ENCODE data around the gene MARCHF3. TPM values are rescaled to one million over a fixed set of nuclear protein-coding genes. Genes with fewer than 3 reads are reported as not detected.
"Not testable (repeated sequence)": the region's sequence is repeated elsewhere in the genome, so short reads cannot be mapped to it uniquely, and the experiment has no call there.

MARCHF3 gene
- total RNA-seq, 1 experiment from 2014 or later, result 15.9 TPM

DNA sequence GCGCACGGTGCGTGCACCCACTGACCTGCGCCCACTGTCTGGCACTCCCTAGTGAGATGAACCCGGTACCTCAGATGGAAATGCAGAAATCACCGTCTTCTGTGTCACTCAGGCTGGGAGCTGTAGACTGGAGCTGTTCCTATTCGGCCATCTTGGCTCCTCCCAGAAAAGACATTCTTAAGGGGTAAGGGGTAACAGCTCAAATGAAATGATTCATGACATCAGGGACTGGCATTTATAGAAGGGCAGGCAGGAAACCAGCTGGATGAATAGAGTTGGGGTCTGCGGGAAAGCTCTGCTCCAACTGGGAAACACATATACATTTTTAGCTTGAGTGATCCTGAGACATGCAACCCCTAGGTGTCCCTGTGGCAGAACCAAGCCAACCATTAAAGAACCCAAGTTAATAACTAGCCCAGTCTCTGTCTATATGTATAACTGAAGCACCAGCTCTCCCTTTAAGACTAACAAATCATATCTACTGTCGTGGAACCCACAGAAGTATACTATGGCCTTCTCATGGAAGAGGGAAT is 134.1 kb downstream of the MARCHF3 start:
- H3K36me3 ChIP-seq (replicated peaks; ENCODE audit: control insufficient read depth, insufficient read depth, low read length), result no peaks in the 10 kb centered on the region
- no peak overlapping the region for H3K4me3 ChIP-seq (ENCODE audit: insufficient read depth, low read depth, low read length)
- H3K27me3 ChIP-seq (ENCODE audit: control insufficient read depth, insufficient read depth, low read length), result no peaks in the 10 kb centered on the region
- DNase-seq, result no peak

DNA sequence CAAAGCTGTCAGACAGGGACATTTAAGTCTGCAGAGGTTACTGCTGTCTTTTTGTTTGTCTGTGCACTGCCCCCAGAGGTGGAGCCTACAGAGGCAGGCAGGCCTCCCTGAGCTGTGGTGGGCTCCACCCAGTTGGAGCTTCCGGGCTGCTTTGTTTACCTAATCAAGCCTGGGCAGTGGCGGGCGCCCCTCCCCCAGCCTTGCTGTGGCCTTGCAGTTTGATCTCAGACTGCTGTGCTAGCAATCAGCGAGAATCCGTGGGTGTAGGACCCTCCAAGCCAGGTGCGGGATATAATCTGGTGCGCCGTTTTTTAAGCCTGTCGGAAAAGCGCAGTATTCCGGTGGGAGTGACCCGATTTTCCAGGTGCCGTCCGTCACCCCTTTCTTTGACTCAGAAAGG is 134.6 kb downstream of the MARCHF3 start:
- H3K27me3 ChIP-seq (ENCODE audit: control insufficient read depth, insufficient read depth, low read length); DNase-seq; H3K36me3 ChIP-seq (replicated peaks; ENCODE audit: control insufficient read depth, insufficient read depth, low read length); H3K4me3 ChIP-seq (ENCODE audit: insufficient read depth, low read depth, low read length): not testable (repeated sequence)

DNA sequence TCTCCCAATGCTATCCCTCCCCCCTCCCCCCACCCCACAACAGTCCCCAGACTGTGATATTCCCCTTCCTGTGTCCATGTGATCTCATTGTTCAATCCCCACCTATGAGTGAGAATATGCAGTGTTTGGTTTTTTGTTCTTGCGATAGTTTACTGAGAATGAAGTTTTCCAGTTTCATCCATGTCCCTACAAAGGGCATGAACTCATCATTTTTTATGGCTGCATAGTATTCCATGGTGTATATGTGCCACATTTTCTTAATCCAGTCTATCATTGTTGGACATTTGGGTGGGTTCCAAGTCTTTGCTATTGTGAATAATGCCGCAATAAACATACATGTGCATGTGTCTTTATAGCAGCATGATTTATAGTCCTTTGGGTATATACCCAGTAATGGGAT is 139.9 kb downstream of the MARCHF3 start:
- H3K4me3 ChIP-seq (ENCODE audit: insufficient read depth, low read depth, low read length); DNase-seq; H3K27me3 ChIP-seq (ENCODE audit: control insufficient read depth, insufficient read depth, low read length); H3K36me3 ChIP-seq (replicated peaks; ENCODE audit: control insufficient read depth, insufficient read depth, low read length): not testable (repeated sequence)

DNA sequence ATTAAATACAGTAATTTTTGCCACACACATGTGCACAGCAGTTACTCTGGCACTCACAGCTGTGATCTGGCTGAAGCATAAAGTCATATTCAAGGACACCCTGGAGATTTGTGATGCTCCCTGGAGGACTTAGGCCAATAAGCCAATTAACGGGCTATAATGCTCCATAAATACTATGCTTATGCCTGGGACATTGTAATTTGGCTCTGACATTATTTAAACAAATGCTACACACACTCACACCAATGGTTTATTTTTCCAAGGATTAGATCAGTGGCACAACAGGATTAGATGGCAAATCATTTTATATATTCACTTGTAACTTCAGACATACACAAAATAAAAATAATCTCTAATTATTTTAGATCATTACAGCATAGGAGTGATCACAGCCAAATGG is 142.2 kb downstream of the MARCHF3 start:
- no peak overlapping the region for H3K4me3 ChIP-seq (ENCODE audit: insufficient read depth, low read depth, low read length)
- no peak for DNase-seq
- no peaks in the 10 kb centered on the region for H3K36me3 ChIP-seq (replicated peaks; ENCODE audit: control insufficient read depth, insufficient read depth, low read length)
- H3K27me3 ChIP-seq (ENCODE audit: control insufficient read depth, insufficient read depth, low read length), result no peaks in the 10 kb centered on the region

DNA sequence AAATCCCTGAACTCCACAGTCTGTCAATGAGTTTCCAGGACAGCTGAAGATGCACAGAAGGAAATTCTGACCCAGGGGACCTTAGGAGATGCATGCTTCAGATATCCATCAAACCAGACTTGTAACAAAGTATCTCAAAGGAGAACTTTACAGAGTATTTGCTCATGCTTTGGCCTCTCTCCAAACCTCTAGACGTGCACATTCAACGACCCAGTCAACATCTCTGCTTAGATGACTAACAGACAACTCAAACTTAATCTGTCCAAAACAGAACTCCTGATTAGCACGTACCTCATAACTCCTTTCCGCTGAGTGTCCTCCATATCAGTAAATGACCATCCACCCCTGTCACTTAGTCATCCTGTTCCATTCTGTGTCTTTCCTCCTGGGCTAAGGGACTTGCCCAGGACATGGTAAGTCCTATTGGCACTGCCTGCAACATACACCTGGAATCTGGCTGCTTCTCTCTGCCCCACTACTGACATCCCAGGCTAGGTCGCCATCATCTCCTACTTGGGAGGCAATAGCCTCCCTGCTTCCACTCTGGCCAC is 146.0 kb downstream of the MARCHF3 start:
- H3K36me3 ChIP-seq (replicated peaks; ENCODE audit: control insufficient read depth, insufficient read depth, low read length), result no peaks in the 10 kb centered on the region
- DNase-seq, result no peak
- no peak overlapping the region for H3K4me3 ChIP-seq (ENCODE audit: insufficient read depth, low read depth, low read length)
- H3K27me3 ChIP-seq (ENCODE audit: control insufficient read depth, insufficient read depth, low read length), result no peaks in the 10 kb centered on the region

DNA sequence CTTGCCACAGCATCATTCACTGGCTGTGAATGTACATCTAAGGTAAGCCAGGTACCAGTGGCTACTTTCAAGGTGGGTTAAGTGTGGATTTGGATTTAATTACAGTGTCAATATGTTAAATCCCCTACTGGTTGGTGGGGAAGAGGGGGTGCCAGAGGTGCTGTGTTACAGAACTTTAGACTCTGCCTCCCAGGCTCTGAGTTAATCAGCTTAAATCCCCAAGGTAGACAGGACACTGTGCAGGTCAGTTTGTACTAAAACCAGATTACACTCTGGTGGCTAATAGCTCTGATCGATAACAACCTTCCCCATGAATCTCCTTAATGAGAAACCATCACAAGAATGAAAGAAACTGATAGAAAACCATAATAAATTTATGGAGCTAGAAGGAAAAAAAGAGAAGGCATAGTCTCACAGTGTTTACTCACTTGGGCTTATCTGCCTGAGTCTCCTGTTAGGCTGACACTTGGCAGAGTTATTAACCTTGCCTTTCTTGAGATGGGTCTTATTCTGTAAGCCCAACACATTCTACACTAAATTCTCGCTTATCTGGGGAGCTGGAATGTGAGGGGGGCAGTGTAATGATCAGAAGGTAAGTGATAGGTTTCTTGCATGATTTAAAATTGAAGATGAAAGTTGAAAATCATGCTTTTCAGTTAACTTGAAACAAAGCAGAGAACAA is 146.7 kb downstream of the MARCHF3 start:
- H3K36me3 ChIP-seq (replicated peaks; ENCODE audit: control insufficient read depth, insufficient read depth, low read length), result no peaks in the 10 kb centered on the region
- H3K27me3 ChIP-seq (ENCODE audit: control insufficient read depth, insufficient read depth, low read length), result no peaks in the 10 kb centered on the region
- no peak overlapping the region for H3K4me3 ChIP-seq (ENCODE audit: insufficient read depth, low read depth, low read length)
- DNase-seq, result no peak

DNA sequence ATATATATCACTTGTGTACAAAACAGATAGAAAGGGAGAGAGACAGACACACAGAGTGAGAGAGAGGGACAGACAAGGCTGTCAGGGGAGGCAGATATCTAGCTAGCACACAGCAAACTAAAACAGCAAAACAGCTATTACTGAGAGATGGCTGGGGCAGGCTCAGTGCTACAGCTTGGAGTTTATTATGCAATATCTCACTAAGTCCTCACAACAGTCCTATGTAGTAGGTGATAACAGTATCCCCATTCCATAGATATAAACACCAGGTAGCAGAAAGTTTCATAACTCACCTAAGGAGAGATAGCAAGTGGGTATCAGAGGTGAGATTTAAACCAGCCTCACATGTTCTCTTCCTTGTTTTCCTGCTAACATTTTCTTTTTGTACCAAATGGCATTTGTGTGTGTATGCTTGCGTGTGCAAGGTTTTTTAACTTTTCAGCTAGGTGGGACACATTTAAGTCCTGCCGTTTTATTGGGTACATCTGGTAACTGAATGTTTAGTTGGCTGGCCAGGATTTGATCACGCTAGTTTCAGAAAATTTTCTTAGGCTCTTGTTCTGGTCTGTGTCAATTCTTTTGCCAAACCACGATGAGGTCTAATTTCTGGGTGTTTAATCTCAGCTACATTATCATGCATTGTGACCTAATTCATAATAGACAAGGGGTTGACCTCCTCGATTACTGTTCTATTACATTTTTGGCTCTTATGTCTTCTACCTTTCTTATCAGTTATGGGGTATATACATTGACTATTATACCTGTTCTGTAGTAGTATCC is 148.3 kb downstream of the MARCHF3 start:
- no peak for DNase-seq
- Histone ChIP-seq H3K4me3 (ENCODE audit: insufficient read depth, low read depth, low read length) (no peak overlapping the region), H3K36me3 (replicated peaks; ENCODE audit: control insufficient read depth, insufficient read depth, low read length) (no peaks in the 10 kb centered on the region), H3K27me3 (ENCODE audit: control insufficient read depth, insufficient read depth, low read length) (no peaks in the 10 kb centered on the region)

DNA sequence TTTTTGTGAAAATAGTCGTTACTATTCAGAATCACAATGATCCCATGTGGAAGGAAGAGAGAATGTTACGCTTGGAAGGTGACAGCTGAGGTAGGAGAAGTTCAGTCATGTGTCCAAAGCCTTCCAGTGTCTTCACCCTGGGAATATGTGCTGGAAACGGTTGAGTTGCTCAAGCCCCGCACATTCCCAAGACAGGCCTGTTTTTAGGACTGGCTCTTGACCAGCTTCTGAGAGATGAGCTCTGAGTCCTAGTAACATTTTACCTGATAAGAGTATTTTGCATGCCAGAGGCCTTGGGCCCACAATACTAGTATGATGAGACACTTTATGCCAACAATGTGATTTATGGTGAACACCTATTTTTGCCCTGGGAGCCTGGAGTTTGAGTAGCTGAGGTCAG is 151.7 kb downstream of the MARCHF3 start:
- Histone ChIP-seq H3K4me3 (ENCODE audit: insufficient read depth, low read depth, low read length) (no peak overlapping the region), H3K27me3 (ENCODE audit: control insufficient read depth, insufficient read depth, low read length) (no peaks in the 10 kb centered on the region), H3K36me3 (replicated peaks; ENCODE audit: control insufficient read depth, insufficient read depth, low read length) (no peaks in the 10 kb centered on the region)
- DNase-seq, result no peak

DNA sequence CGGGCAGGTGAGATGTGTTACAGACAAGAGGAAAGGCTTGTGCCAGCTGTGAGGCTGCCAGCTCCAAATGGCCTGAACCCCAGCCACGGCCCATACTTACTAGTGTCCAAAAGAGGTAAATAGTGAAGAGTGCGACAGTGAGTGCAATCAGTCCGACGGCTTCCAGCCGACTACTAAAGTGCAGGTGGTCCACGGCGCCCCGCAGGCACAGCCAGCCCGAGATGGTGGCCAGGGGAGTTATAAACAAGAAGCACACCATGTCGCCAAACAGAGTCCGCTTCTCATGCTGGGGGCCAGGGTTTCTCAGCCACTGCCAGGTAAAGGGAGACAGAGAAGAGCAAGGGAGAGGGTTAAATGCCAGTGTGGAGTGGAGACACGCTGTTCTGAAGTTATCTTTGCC is 152.3 kb downstream of the MARCHF3 start:
- no peaks in the 10 kb centered on the region for H3K27me3 ChIP-seq (ENCODE audit: control insufficient read depth, insufficient read depth, low read length)
- no peak for DNase-seq
- H3K4me3 ChIP-seq (ENCODE audit: insufficient read depth, low read depth, low read length), result no peak overlapping the region
- H3K36me3 ChIP-seq (replicated peaks; ENCODE audit: control insufficient read depth, insufficient read depth, low read length), result no peaks in the 10 kb centered on the region

DNA sequence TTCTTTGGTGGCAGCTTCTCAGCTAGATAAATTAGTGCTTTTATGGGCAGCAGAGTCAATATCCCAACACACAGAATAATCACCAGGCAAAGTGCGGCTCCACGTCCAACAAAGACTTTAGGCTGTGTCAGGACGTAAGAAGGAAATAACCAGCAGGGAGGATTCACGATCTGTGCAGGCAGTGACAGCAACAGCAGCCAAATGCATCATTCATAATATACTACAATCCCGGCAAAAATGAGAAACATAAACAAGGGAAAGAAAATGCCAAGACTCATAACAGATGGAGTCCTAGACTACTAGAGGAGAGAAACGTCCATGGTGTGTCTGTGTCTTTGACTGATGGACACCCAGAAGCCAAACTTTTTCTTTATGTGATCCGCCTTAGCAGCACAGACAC is 152.8 kb downstream of the MARCHF3 start:
- H3K36me3 ChIP-seq (replicated peaks; ENCODE audit: control insufficient read depth, insufficient read depth, low read length), result no peaks in the 10 kb centered on the region

DNA sequence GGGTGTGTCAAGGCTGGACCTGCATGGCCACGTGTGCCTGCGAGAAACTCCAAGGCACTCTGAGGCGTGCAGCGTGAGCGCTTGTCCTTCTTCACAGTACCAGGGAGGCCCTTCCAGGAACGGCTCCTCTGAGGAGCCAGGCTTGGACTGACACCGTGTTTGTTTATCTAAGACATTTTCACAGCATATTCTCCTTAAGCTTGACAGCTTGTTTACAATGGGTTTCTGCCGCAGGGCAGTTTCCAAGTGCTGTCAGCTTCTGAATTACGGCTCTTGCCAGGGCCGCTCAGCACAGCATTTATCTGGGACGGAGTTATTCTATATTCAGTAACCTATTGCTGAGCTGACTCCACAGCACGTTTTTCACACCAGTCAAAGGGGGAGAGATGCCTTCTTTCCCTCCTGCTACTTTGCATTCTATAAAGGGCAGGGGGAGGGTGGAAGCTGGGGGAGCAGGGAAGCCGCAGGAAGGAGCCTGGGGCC is 155.0 kb downstream of the MARCHF3 start:
- no peak for DNase-seq
- Histone ChIP-seq H3K36me3 (replicated peaks; ENCODE audit: control insufficient read depth, insufficient read depth, low read length) (no peaks in the 10 kb centered on the region), H3K27me3 (ENCODE audit: control insufficient read depth, insufficient read depth, low read length) (no peaks in the 10 kb centered on the region), H3K4me3 (ENCODE audit: insufficient read depth, low read depth, low read length) (no peak overlapping the region)

More for the DNA sequence above, 152.8 kb downstream of the MARCHF3 start:
- no peak for DNase-seq
- Histone ChIP-seq H3K27me3 (ENCODE audit: control insufficient read depth, insufficient read depth, low read length) (no peaks in the 10 kb centered on the region), H3K4me3 (ENCODE audit: insufficient read depth, low read depth, low read length) (no peak overlapping the region)

DNA sequence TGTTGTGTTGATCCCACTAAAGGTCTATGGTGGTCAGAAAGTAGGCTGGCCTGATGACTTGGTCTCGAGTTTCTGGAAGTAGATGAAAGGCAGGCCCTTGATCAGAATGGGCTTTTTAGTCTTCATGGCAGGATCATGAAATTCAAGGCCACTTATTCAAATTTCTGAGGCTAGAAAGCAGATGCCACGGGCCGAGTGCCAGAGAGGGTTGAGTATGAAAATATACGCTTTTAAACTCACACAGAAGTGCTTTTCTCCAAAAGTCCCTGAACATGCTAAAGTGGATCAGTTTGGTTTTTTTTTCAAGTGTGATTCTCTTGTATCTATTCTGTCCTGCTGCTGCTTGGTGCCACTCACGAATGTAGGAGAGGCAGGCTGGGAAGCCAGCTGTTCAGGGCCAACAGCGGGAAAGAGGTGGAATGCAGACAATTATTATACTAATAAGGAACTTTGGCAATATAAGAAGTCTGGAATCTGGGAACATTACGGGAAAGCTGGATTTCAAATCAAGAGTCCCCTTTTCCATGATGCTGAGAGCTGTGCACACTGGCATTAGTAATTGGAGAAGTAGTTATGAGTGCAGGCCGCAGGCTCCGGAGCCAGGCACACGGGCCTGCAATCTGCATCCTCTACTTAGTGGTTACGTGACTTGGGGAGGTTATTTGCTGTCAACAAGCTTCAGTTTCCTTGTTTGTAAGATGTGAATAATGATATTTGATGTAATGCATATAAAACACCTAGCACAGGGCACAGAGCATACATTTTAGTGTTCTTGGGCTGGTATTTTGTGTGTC is 157.6 kb downstream of the MARCHF3 start:
- Histone ChIP-seq H3K27me3 (ENCODE audit: control insufficient read depth, insufficient read depth, low read length) (no peaks in the 10 kb centered on the region), H3K4me3 (ENCODE audit: insufficient read depth, low read depth, low read length) (no peak overlapping the region), H3K36me3 (replicated peaks; ENCODE audit: control insufficient read depth, insufficient read depth, low read length) (no peaks in the 10 kb centered on the region)
- no peak for DNase-seq

DNA sequence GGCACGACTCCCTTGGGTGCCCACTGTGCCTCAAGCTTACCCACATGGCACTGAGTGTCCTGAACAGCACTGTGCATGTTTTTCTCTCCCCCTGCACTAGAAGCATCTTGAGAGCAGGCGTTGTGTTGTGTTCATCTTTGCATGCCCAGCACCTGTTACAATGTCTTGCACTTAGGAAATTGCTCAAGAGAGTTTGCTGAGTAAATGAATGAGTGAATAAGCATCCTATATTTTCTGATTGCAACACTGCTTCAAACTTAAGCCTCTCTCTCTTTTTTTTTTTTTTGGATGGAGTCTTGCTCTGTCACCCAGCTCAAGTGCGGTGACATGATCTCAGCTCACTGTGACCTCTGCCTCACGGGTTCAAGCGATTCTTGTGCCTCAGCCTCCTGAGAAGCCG is 158.9 kb downstream of the MARCHF3 start:
- Histone ChIP-seq H3K36me3 (replicated peaks; ENCODE audit: control insufficient read depth, insufficient read depth, low read length) (no peaks in the 10 kb centered on the region), H3K4me3 (ENCODE audit: insufficient read depth, low read depth, low read length) (no peak overlapping the region), H3K27me3 (ENCODE audit: control insufficient read depth, insufficient read depth, low read length) (no peaks in the 10 kb centered on the region)
- DNase-seq, result no peak

DNA sequence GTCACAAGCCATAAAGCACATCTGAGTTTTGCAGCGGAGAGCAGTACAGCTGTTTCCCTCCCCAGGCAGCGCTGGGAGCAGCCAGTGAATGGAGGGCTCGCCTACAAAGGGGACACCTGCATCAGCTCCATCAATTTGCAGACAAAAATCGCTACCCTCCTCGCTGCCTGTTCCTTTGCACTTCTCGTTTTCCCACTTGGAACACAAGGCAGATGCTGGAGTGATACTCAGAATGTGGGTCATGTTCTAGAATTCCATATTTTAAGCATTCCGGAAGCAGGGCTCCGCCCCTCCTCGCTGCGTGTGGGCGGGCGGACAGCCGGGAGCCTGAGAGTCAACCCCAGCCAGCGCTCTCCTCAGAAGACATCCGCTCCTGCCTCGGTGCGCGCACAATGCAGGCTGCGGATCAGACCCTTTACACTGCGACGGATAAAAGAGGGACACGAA is 161.3 kb downstream of the MARCHF3 start:
- no peaks in the 10 kb centered on the region for H3K27me3 ChIP-seq (ENCODE audit: control insufficient read depth, insufficient read depth, low read length)
- peak; percentile 84 for DNase-seq
- peak overlapping the region; percentile 14; the same call in 1 of the 2 replicates for H3K4me3 ChIP-seq (ENCODE audit: insufficient read depth, low read depth, low read length)
- H3K36me3 ChIP-seq (replicated peaks; ENCODE audit: control insufficient read depth, insufficient read depth, low read length), result no peaks in the 10 kb centered on the region
